ENCODE results near the gene VPS9D1.

GRCh38 chr16:89723279-89724250, 2.9 kb upstream of the VPS9D1 start:
- TF ChIP-seq POLR2AphosphoS5 (IDR thresholded peaks at IDR 0.05; ENCODE audit: low read depth, low read length), result no peak
- no peak for TF ChIP-seq SPI1 (IDR thresholded peaks at IDR 0.05; ENCODE audit: low read depth, low read length)
- TF ChIP-seq POLR2A (IDR thresholded peaks at IDR 0.05; ENCODE audit: low read depth, low read length), result 0 out of 2 replicates have a peak, but pooled peaks have one; percentile 22
- TF ChIP-seq TAF1 (IDR thresholded peaks at IDR 0.05; ENCODE audit: low read depth, low read length), result no peak
- TF ChIP-seq PAX5 (IDR thresholded peaks at IDR 0.05; ENCODE audit: insufficient read depth, low read length, severe bottlenecking), result no peak

Measured in GM12891 (cell line).